HEK293 (cell line): ENCODE data around the gene GPHB5.

Source experiments
- CTCF ChIP-seq: fragments of 450-650 bp; formaldehyde crosslinking; IDR thresholded peaks from 2 replicates; pipeline ENCODE4 v1.5.1; 2016; ENCODE audit warnings: missing biosample characterization, missing genetic modification characterization
- RBAK ChIP-seq: fragments of 450-650 bp; formaldehyde crosslinking; IDR thresholded peaks from 2 replicates; pipeline ENCODE4 v1.5.1; 2016; ENCODE audit warnings: missing biosample characterization, missing genetic modification characterization
- TCF7L2 ChIP-seq: IDR thresholded peaks from 2 replicates; pipeline ENCODE4 v1.6.1; 2011; ENCODE audit warnings: low read depth, mild to moderate bottlenecking, inconsistent platforms, low read length, moderate library complexity, borderline replicate concordance
- ZBTB21 ChIP-seq: fragments of 450-650 bp; formaldehyde crosslinking; IDR thresholded peaks from 2 replicates; pipeline ENCODE4 v1.5.1; 2017; ENCODE audit warnings: missing biosample characterization, missing genetic modification characterization
- ZNF121 ChIP-seq: fragments of 450-650 bp; formaldehyde crosslinking; IDR thresholded peaks from 2 replicates; pipeline ENCODE4 v1.5.1; 2016; ENCODE audit warnings: missing biosample characterization, missing genetic modification characterization
- ZNF16 ChIP-seq: fragments of 450-650 bp; formaldehyde crosslinking; IDR thresholded peaks from 2 replicates; pipeline ENCODE4 v1.5.1; 2016; ENCODE audit warnings: low read depth, missing biosample characterization, missing genetic modification characterization
- ZNF175 ChIP-seq: fragments of 450-650 bp; formaldehyde crosslinking; IDR thresholded peaks from 2 replicates; pipeline ENCODE4 v1.5.1; 2016; ENCODE audit warnings: missing biosample characterization, missing genetic modification characterization
- ZNF274 ChIP-seq, 2 experiments: fragments of 200-500 bp in 1 of 2; fragments of 450-650 bp in 1 of 2; sonication (Bioruptor generic) in 1 of 2; formaldehyde crosslinking in 1 of 2; IDR thresholded peaks; 2 replicates each; pipeline versions ENCODE4 v1.5.1 to v1.6.1; 2014 to 2016; ENCODE audit warnings: borderline replicate concordance in 1 of 2, inconsistent platforms in 1 of 2, low read length in 1 of 2, missing biosample characterization in 1 of 2, missing genetic modification characterization in 1 of 2
- ZNF629 ChIP-seq: fragments of 450-650 bp; formaldehyde crosslinking; IDR thresholded peaks from 2 replicates; pipeline ENCODE4 v1.5.1; 2017; ENCODE audit warnings: missing biosample characterization, missing genetic modification characterization
- ZNF660 ChIP-seq: fragments of 450-650 bp; IDR thresholded peaks from 2 replicates; pipeline ENCODE4 v1.5.1; 2018; ENCODE audit warnings: missing biosample characterization, mild to moderate bottlenecking, missing genetic modification characterization
- ZNF776 ChIP-seq: fragments of 450-650 bp; formaldehyde crosslinking; IDR thresholded peaks from 2 replicates; pipeline ENCODE4 v1.5.0; 2017; ENCODE audit warnings: missing biosample characterization, missing genetic modification characterization, borderline replicate concordance
- TF ChIP-seq, protein P1 (sequence below): fragments of 450-650 bp; formaldehyde crosslinking; IDR thresholded peaks from 2 replicates; pipeline ENCODE4 v1.5.1; 2016; ENCODE audit warnings: missing biosample characterization, missing genetic modification characterization
- TF ChIP-seq, protein P2 (sequence below): fragments of 450-650 bp; formaldehyde crosslinking; IDR thresholded peaks from 2 replicates; pipeline ENCODE4 v1.5.1; 2016; ENCODE audit warnings: missing biosample characterization, missing genetic modification characterization
- TF ChIP-seq, protein P3 (sequence below): fragments of 450-650 bp; formaldehyde crosslinking; IDR thresholded peaks from 2 replicates; pipeline ENCODE4 v1.5.1; 2016; ENCODE audit warnings: missing biosample characterization, missing genetic modification characterization

- TF ChIP-seq CTCF (tag by site-specific recombination): no peak
- no peak for TF ChIP-seq ZNF175
- TF ChIP-seq ZNF274 (IDR thresholded peaks at IDR 0.05; ENCODE audit: low read length): no peak
- TF ChIP-seq ZNF274 (tag by site-specific recombination; IDR thresholded peaks at IDR 0.05; ENCODE audit: borderline replicate concordance): no peak
- TF ChIP-seq ZNF16 (tag by site-specific recombination): no peak
- no peak for TF ChIP-seq ZNF121
- TF ChIP-seq ZNF629 (tag by site-specific recombination): no peak
- TF ChIP-seq, protein P1, sequence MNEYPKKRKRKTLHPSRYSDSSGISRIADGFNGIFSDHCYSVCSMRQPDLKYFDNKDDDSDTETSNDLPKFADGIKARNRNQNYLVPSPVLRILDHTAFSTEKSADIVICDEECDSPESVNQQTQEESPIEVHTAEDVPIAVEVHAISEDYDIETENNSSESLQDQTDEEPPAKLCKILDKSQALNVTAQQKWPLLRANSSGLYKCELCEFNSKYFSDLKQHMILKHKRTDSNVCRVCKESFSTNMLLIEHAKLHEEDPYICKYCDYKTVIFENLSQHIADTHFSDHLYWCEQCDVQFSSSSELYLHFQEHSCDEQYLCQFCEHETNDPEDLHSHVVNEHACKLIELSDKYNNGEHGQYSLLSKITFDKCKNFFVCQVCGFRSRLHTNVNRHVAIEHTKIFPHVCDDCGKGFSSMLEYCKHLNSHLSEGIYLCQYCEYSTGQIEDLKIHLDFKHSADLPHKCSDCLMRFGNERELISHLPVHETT (tag by site-specific recombination): no peak
- no peak for TF ChIP-seq ZBTB21 (tag by site-specific recombination)
- no peak for TF ChIP-seq TCF7L2
- no peak for TF ChIP-seq ZNF660 (tag by site-specific recombination)
- no peak for TF ChIP-seq RBAK (tag by site-specific recombination)
- TF ChIP-seq, protein P2, sequence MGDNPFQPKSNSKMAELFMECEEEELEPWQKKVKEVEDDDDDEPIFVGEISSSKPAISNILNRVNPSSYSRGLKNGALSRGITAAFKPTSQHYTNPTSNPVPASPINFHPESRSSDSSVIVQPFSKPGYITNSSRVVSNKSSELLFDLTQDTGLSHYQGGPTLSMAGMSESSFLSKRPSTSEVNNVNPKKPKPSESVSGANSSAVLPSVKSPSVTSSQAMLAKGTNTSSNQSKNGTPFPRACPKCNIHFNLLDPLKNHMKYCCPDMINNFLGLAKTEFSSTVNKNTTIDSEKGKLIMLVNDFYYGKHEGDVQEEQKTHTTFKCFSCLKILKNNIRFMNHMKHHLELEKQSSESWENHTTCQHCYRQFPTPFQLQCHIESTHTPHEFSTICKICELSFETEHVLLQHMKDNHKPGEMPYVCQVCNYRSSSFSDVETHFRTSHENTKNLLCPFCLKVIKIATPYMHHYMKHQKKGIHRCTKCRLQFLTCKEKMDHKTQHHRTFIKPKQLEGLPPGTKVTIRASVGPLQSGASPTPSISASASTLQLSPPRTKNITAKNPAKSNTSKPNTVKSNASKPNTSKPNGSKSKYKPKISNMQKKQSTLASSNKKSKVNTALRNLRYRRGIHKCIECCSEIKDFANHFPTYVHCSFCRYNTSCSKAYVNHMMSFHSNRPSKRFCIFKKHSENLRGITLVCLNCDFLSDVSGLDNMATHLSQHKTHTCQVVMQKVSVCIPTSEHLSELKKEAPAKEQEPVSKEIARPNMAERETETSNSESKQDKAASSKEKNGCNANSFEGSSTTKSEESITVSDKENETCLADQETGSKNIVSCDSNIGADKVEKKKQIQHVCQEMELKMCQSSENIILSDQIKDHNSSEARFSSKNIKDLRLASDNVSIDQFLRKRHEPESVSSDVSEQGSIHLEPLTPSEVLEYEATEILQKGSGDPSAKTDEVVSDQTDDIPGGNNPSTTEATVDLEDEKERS (tag by site-specific recombination): no peak
- TF ChIP-seq ZNF776 (tag by site-specific recombination): no peak
- TF ChIP-seq, protein P3, sequence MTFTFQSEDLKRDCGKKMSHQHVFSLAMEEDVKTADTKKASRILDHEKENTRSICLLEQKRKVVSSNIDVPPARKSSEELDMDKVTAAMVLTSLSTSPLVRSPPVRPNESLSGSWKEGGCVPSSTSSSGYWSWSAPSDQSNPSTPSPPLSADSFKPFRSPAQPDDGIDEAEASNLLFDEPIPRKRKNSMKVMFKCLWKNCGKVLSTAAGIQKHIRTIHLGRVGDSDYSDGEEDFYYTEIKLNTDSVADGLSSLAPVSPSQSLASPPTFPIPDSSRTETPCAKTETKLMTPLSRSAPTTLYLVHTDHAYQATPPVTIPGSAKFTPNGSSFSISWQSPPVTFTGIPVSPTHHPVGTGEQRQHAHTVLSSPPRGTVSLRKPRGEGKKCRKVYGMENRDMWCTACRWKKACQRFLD (tag by site-specific recombination): no peak
Observed at GRCh38 chr14:63343878-63344277, 25.1 kb upstream of the GPHB5 start.
